IMR-90 (cell line): Measurements from ENCODE around the gene DPYSL3. TPM values are rescaled to one million over a fixed set of nuclear protein-coding genes. Genes with fewer than 3 reads are reported as not detected.

Source experiments
- ATAC-seq: fragments of 200-7000 bp; cut with Tn5 transposase; 2 replicates; pipeline ENCODE4 v1.9.1; 2020; ENCODE audit warnings: low read depth, mild to moderate bottlenecking, moderate library complexity
- BruUV-seq: library from RNA; stranded (reverse); fragments of 400-500 nt; replicated peaks from 2 replicates; lab custom pipeline; 2021; lab: Mats Ljungman, UMichigan
- CTCF ChIA-PET: fragments of 300-600 bp; formaldehyde crosslinking; extraction: SDS; loops from one replicate; lab custom pipeline; 2021; ENCODE audit warnings: antibody characterized with exemption; lab: Yijun Ruan, JAX
- POLR2A ChIA-PET: fragments of 300-600 bp; sonication (Branson Sonifier 250); formaldehyde crosslinking; loops from one replicate; lab custom pipeline; 2022; ENCODE audit warnings: antibody characterized with exemption; ENCODE audit not compliant: unreplicated experiment; lab: Charles Lee
- DNase-seq: peaks from one replicate; pipeline ENCODE4 v3.0.0; 2013
- H2AFZ ChIP-seq: replicated peaks from 2 replicates; pipeline ENCODE3; 2013; ENCODE audit warnings: low read length, mild to moderate bottlenecking; ENCODE audit not compliant: poor library complexity
- H2AK5ac ChIP-seq: 2 replicates; pipeline ENCODE4 v1.6.1; 2013; ENCODE audit warnings: low read depth, low read length, inconsistent platforms
- H2AK9ac ChIP-seq: replicated peaks from 2 replicates; pipeline ENCODE3; 2013; ENCODE audit warnings: mild to moderate bottlenecking, low read depth, low read length, moderate library complexity; ENCODE audit not compliant: poor library complexity
- H2BK120ac ChIP-seq: 2 replicates; pipeline ENCODE4 v1.6.1; 2013; ENCODE audit warnings: low read depth, low read length, inconsistent platforms
- H2BK15ac ChIP-seq: 3 replicates; pipeline ENCODE4 v1.6.1; 2013; ENCODE audit warnings: low read depth, low read length, inconsistent platforms
- H2BK20ac ChIP-seq: 2 replicates; pipeline ENCODE4 v1.6.1; 2013; ENCODE audit warnings: low read depth, mild to moderate bottlenecking, inconsistent platforms, low read length, moderate library complexity
- H2BK5ac ChIP-seq: 2 replicates; pipeline ENCODE4 v1.6.1; 2013; ENCODE audit warnings: mild to moderate bottlenecking, low read depth, low read length, inconsistent platforms; ENCODE audit not compliant: poor library complexity, severe bottlenecking
- H3K14ac ChIP-seq: replicated peaks from 2 replicates; pipeline ENCODE4 v1.6.1; 2013; ENCODE audit warnings: low read depth, low read length, inconsistent platforms
- H3K18ac ChIP-seq: 2 replicates; pipeline ENCODE4 v1.6.1; 2013; ENCODE audit warnings: low read depth, low read length, control low read depth
- H3K23ac ChIP-seq: 2 replicates; pipeline ENCODE4 v1.6.1; 2013; ENCODE audit warnings: low read depth, low read length, inconsistent platforms
- H3K27ac ChIP-seq: 2 replicates; pipeline ENCODE4 v1.5.1; 2013; ENCODE audit warnings: mild to moderate bottlenecking, control low read depth, low read length; ENCODE audit not compliant: insufficient read depth
- H3K27me3 ChIP-seq: 2 replicates; pipeline ENCODE4 v1.6.1; 2013; ENCODE audit warnings: low read length; ENCODE audit not compliant: control insufficient read depth, insufficient read depth
- H3K36me3 ChIP-seq: 2 replicates; pipeline ENCODE4 v1.6.1; 2013; ENCODE audit warnings: low read length, mixed read lengths; ENCODE audit not compliant: control insufficient read depth, insufficient read depth
- H3K4ac ChIP-seq: 2 replicates; pipeline ENCODE4 v1.6.1; 2013; ENCODE audit warnings: low read depth, low read length, inconsistent platforms
- H3K4me1 ChIP-seq: 2 replicates; pipeline ENCODE4 v1.6.1; 2013; ENCODE audit warnings: low read length, mixed read lengths; ENCODE audit not compliant: control insufficient read depth, insufficient read depth
- H3K4me2 ChIP-seq: 2 replicates; pipeline ENCODE4 v1.6.1; 2013; ENCODE audit warnings: low read depth, mild to moderate bottlenecking, control low read depth, low read length, moderate library complexity
- H3K4me3 ChIP-seq: 2 replicates; pipeline ENCODE4 v1.5.1; 2013; ENCODE audit warnings: low read depth, mild to moderate bottlenecking, control low read depth, low read length, moderate library complexity; ENCODE audit not compliant: insufficient read depth
- H3K56ac ChIP-seq: 2 replicates; pipeline ENCODE4 v1.6.1; 2013; ENCODE audit warnings: low read length, inconsistent platforms; ENCODE audit not compliant: insufficient read depth; ENCODE audit errors: extremely low read depth
- H3K79me1 ChIP-seq, 2 experiments: 2 replicates each; pipeline ENCODE4 v1.6.1; 2013; ENCODE audit warnings: low read length in 2 of 2, inconsistent platforms in 1 of 2, low read depth in 1 of 2
- H3K9ac ChIP-seq: 2 replicates; pipeline ENCODE4 v1.6.1; 2013; ENCODE audit warnings: low read depth, low read length, control low read depth
- H3K9me1 ChIP-seq: 2 replicates; pipeline ENCODE4 v1.6.1; 2013; ENCODE audit warnings: low read length, inconsistent platforms; ENCODE audit not compliant: insufficient read depth
- H3K9me3 ChIP-seq: 2 replicates; pipeline ENCODE4 v1.6.1; 2013; ENCODE audit warnings: low read length; ENCODE audit not compliant: control insufficient read depth, insufficient read depth
- H4K20me1 ChIP-seq: 2 replicates; pipeline ENCODE4 v1.6.1; 2013; ENCODE audit warnings: low read length, inconsistent platforms; ENCODE audit not compliant: insufficient read depth
- H4K5ac ChIP-seq: 2 replicates; pipeline ENCODE4 v1.6.1; 2013; ENCODE audit warnings: mild to moderate bottlenecking, low read depth, low read length, control low read depth
- H4K8ac ChIP-seq, 2 experiments: 2 replicates each; pipeline ENCODE4 v1.6.1; 2013; ENCODE audit warnings: low read depth in 2 of 2, low read length in 2 of 2, control low read depth in 1 of 2, inconsistent platforms in 1 of 2
- H4K91ac ChIP-seq: 2 replicates; pipeline ENCODE4 v1.6.1; 2013; ENCODE audit warnings: low read depth, low read length, inconsistent platforms; ENCODE audit not compliant: insufficient read depth
- BHLHE40 ChIP-seq: fragments of 150-350 bp; IDR thresholded peaks from 2 replicates; pipeline ENCODE4 v1.6.1; 2016; ENCODE audit warnings: mild to moderate bottlenecking, low read depth, low read length
- CEBPB ChIP-seq: IDR thresholded peaks from 2 replicates; pipeline ENCODE4 v1.6.1; 2012; ENCODE audit warnings: low read depth, low read length, improper control_type of control experiment
- CHD1 ChIP-seq: IDR thresholded peaks from 2 replicates; pipeline ENCODE4 v1.6.1; 2012; ENCODE audit warnings: low read depth, low read length, improper control_type of control experiment
- CTCF ChIP-seq: conservative IDR thresholded peaks from 2 replicates; pipeline ENCODE4 v1.5.1; 2012; ENCODE audit warnings: mild to moderate bottlenecking, low read depth, low read length, improper control_type of control experiment
- ELK1 ChIP-seq: fragments of 150-350 bp; IDR thresholded peaks from 2 replicates; pipeline ENCODE4 v1.6.1; 2016; ENCODE audit warnings: low read depth, mild to moderate bottlenecking, low read length, moderate library complexity, borderline replicate concordance
- FOS ChIP-seq: fragments of 150-350 bp; IDR thresholded peaks from 2 replicates; pipeline ENCODE4 v1.6.1; 2016; ENCODE audit warnings: low read depth, low read length
- MAFK ChIP-seq: IDR thresholded peaks from 2 replicates; pipeline ENCODE4 v1.6.1; 2012; ENCODE audit warnings: low read depth, low read length, improper control_type of control experiment
- MAZ ChIP-seq: IDR thresholded peaks from 2 replicates; pipeline ENCODE4 v1.6.1; 2012; ENCODE audit warnings: low read depth, mild to moderate bottlenecking, low read length, improper control_type of control experiment, moderate library complexity, borderline replicate concordance
- MXI1 ChIP-seq: IDR thresholded peaks from 2 replicates; pipeline ENCODE4 v1.6.1; 2012; ENCODE audit warnings: low read depth, mild to moderate bottlenecking, low read length, moderate library complexity, borderline replicate concordance
- NFE2L2 ChIP-seq: fragments of 150-350 bp; IDR thresholded peaks from 2 replicates; pipeline ENCODE4 v1.6.1; 2016; ENCODE audit warnings: low read depth, mild to moderate bottlenecking, low read length
- POLR2A ChIP-seq: IDR thresholded peaks from 2 replicates; pipeline ENCODE4 v1.6.1; 2012; ENCODE audit warnings: mild to moderate bottlenecking, low read depth, low read length
- RAD21 ChIP-seq: IDR thresholded peaks from 2 replicates; pipeline ENCODE4 v1.6.1; 2012; ENCODE audit warnings: low read length, improper control_type of control experiment
- RCOR1 ChIP-seq: IDR thresholded peaks from 2 replicates; pipeline ENCODE4 v1.6.1; 2012; ENCODE audit warnings: mild to moderate bottlenecking, low read length, improper control_type of control experiment; ENCODE audit not compliant: insufficient replicate concordance
- RFX5 ChIP-seq: IDR thresholded peaks from 2 replicates; pipeline ENCODE4 v1.8.0; 2012; ENCODE audit warnings: low read depth, mild to moderate bottlenecking, low read length, moderate library complexity
- SMC3 ChIP-seq: fragments of 150-350 bp; IDR thresholded peaks from 2 replicates; pipeline ENCODE4 v1.6.1; 2016; ENCODE audit warnings: low read depth, mild to moderate bottlenecking, antibody characterized with exemption, low read length, moderate library complexity
- USF2 ChIP-seq: fragments of 150-350 bp; IDR thresholded peaks from 2 replicates; pipeline ENCODE4 v1.6.1; 2017; ENCODE audit warnings: mild to moderate bottlenecking, antibody characterized with exemption, low read length, low read depth
- WGBS, 2 experiments: methylation state at CpG; one replicate each; pipeline versions ENCODE4 v1.1.5 to v1.1.7; 2013; ENCODE audit warnings: missing lambda C conversion rate in 2 of 2; ENCODE audit not compliant: insufficient read length in 1 of 2; ENCODE audit errors: extremely low coverage in 2 of 2; 5-methylcytosine and 5-hydroxymethylcytosine counted together
- dilution Hi-C: fragments of 300-500 bp; cut with HindIII; formaldehyde crosslinking; loops from one replicate; pipeline ENCODE4 v1.14.3; 2018; ENCODE audit warnings: low sequenced_read_pairs; ENCODE audit not compliant: unreplicated experiment
- in situ Hi-C: fragments of 300-500 bp; cut with MboI; formaldehyde crosslinking; loops from 3 replicates; pipeline ENCODE4 v1.14.3; 2019; ENCODE audit warnings: low sequenced_read_pairs, inconsistent platforms, mixed read lengths
- intact Hi-C: fragments of 100-400 bp; cut with micrococcal nuclease; formaldehyde crosslinking; loops from 2 replicates; pipeline ENCODE4 v1.10.0; 2022
- polyA plus RNA-seq, 3 experiments: library from polyadenylated mRNA; depleted of rRNA; stranded (reverse); fragments of >200 nt; gene quantifications; 2 replicates each; pipeline ENCODE4 v1.2.3, GENCODE V29; 2012; ENCODE audit warnings: low replicate concordance in 1 of 3
- total RNA-seq: library from RNA; depleted of rRNA; stranded (reverse); fragments of >200 nt; gene quantifications from 2 replicates; pipeline ENCODE4 v1.2.3, GENCODE V29; 2012

Gene DPYSL3
- total and polyA plus RNA-seq, 2 of the 4 experiments (the other 2 are of a cell fraction), result 50.2 to 60.9 TPM

GRCh38 chr5:147466360-147466980 is 43.4 kb downstream of the DPYSL3 start:
- H3K4ac ChIP-seq, result no peak overlapping the region
- H4K5ac ChIP-seq, result no peak overlapping the region
- H3K23ac ChIP-seq, result no peak overlapping the region
- H3K27me3 ChIP-seq, result no peaks in the 10 kb centered on the region
- no peak overlapping the region for H3K4me3 ChIP-seq
- in situ Hi-C loops (no loop called here), intact Hi-C loops (no loop called here), dilution Hi-C loops (no loop called here)
- no peak overlapping the region for H2BK20ac ChIP-seq
- no peak for TF ChIP-seq ELK1
- no peak for TF ChIP-seq MXI1
- TF ChIP-seq RAD21, result no peak
- TF ChIP-seq RCOR1, result no peak
- no peak for TF ChIP-seq POLR2A
- no peak for TF ChIP-seq MAFK
- TF ChIP-seq CTCF, result no peak
- no peak for TF ChIP-seq USF2
- no peak for TF ChIP-seq MAZ
- no peak for TF ChIP-seq CHD1
- TF ChIP-seq SMC3, result no peak
- TF ChIP-seq BHLHE40, result no peak
- TF ChIP-seq NFE2L2, result no peak
- TF ChIP-seq RFX5, result no peak
- no peak for TF ChIP-seq CEBPB
- no peak for TF ChIP-seq FOS
- H2AFZ ChIP-seq, result no peak overlapping the region
- H3K14ac ChIP-seq, result no peak overlapping the region
- H2AK5ac ChIP-seq, result no peak overlapping the region
- H3K79me1 ChIP-seq, result peaks cover 24 to 40% of the 10 kb centered on the region in 2 experiments
- no peaks in the 10 kb centered on the region; the same call in 1 of the 2 replicates for H3K36me3 ChIP-seq
- no peak for DNase-seq
- no peak for ATAC-seq
- no peak overlapping the region for H4K91ac ChIP-seq
- ChIA-PET CTCF (interaction anchor here (1.0 kb wide), 1 partner anchor 88 kb away, joined by 4 read pairs; no protein-coding TSS in a partner anchor), POLR2A (no interaction called here)
- no CpG with 5 or more reads among the region's 6 CpGs for WGBS, 2 experiments
- no peak overlapping the region for H3K9ac ChIP-seq
- no peak overlapping the region for H3K27ac ChIP-seq
- no peak overlapping the region for H2BK5ac ChIP-seq
- no peaks in the 10 kb centered on the region for H3K9me3 ChIP-seq
- no peak overlapping the region for H4K8ac ChIP-seq
- no TSS peak for BruUV-seq
- no peak overlapping the region for H3K18ac ChIP-seq
- H3K9me1 ChIP-seq, result peaks cover 7% of the 10 kb centered on the region; the same call in 1 of the 2 replicates
- no peak overlapping the region for H3K4me2 ChIP-seq
- no peak overlapping the region for H2BK120ac ChIP-seq
- no peak overlapping the region for H3K56ac ChIP-seq
- H2AK9ac ChIP-seq, result no peak overlapping the region
- no peaks in the 10 kb centered on the region for H3K4me1 ChIP-seq
- H2BK15ac ChIP-seq, result no peak overlapping the region
- no peaks in the 10 kb centered on the region for H4K20me1 ChIP-seq
